IMR-90 (cell line): ENCODE data around the gene SS18L1. TPM values are rescaled to one million over a fixed set of nuclear protein-coding genes. Genes with fewer than 3 reads are reported as not detected.

Experiments used
- ATAC-seq: fragments of 200-7000 bp; cut with Tn5 transposase; 2 replicates; pipeline ENCODE4 v1.9.1; 2020; ENCODE audit warnings: low read depth, mild to moderate bottlenecking, moderate library complexity
- BruUV-seq: library from RNA; stranded (reverse); fragments of 400-500 nt; replicated peaks from 2 replicates; lab custom pipeline; 2021; lab: Mats Ljungman, UMichigan
- CTCF ChIA-PET: fragments of 300-600 bp; formaldehyde crosslinking; extraction: SDS; loops from one replicate; lab custom pipeline; 2021; ENCODE audit warnings: antibody characterized with exemption; lab: Yijun Ruan, JAX
- POLR2A ChIA-PET: fragments of 300-600 bp; sonication (Branson Sonifier 250); formaldehyde crosslinking; loops from one replicate; lab custom pipeline; 2022; ENCODE audit warnings: antibody characterized with exemption; ENCODE audit not compliant: unreplicated experiment; lab: Charles Lee
- DNase-seq: peaks from one replicate; pipeline ENCODE4 v3.0.0; 2013
- H2AFZ ChIP-seq: replicated peaks from 2 replicates; pipeline ENCODE3; 2013; ENCODE audit warnings: low read length, mild to moderate bottlenecking; ENCODE audit not compliant: poor library complexity
- H2AK5ac ChIP-seq: 2 replicates; pipeline ENCODE4 v1.6.1; 2013; ENCODE audit warnings: low read depth, low read length, inconsistent platforms
- H2AK9ac ChIP-seq: replicated peaks from 2 replicates; pipeline ENCODE3; 2013; ENCODE audit warnings: mild to moderate bottlenecking, low read depth, low read length, moderate library complexity; ENCODE audit not compliant: poor library complexity
- H2BK120ac ChIP-seq: 2 replicates; pipeline ENCODE4 v1.6.1; 2013; ENCODE audit warnings: low read depth, low read length, inconsistent platforms
- H2BK15ac ChIP-seq: 3 replicates; pipeline ENCODE4 v1.6.1; 2013; ENCODE audit warnings: low read depth, low read length, inconsistent platforms
- H2BK20ac ChIP-seq: 2 replicates; pipeline ENCODE4 v1.6.1; 2013; ENCODE audit warnings: low read depth, mild to moderate bottlenecking, inconsistent platforms, low read length, moderate library complexity
- H2BK5ac ChIP-seq: 2 replicates; pipeline ENCODE4 v1.6.1; 2013; ENCODE audit warnings: mild to moderate bottlenecking, low read depth, low read length, inconsistent platforms; ENCODE audit not compliant: poor library complexity, severe bottlenecking
- H3K14ac ChIP-seq: replicated peaks from 2 replicates; pipeline ENCODE4 v1.6.1; 2013; ENCODE audit warnings: low read depth, low read length, inconsistent platforms
- H3K18ac ChIP-seq: 2 replicates; pipeline ENCODE4 v1.6.1; 2013; ENCODE audit warnings: low read depth, low read length, control low read depth
- H3K23ac ChIP-seq: 2 replicates; pipeline ENCODE4 v1.6.1; 2013; ENCODE audit warnings: low read depth, low read length, inconsistent platforms
- H3K27ac ChIP-seq: 2 replicates; pipeline ENCODE4 v1.5.1; 2013; ENCODE audit warnings: mild to moderate bottlenecking, control low read depth, low read length; ENCODE audit not compliant: insufficient read depth
- H3K27me3 ChIP-seq: 2 replicates; pipeline ENCODE4 v1.6.1; 2013; ENCODE audit warnings: low read length; ENCODE audit not compliant: control insufficient read depth, insufficient read depth
- H3K36me3 ChIP-seq: 2 replicates; pipeline ENCODE4 v1.6.1; 2013; ENCODE audit warnings: low read length, mixed read lengths; ENCODE audit not compliant: control insufficient read depth, insufficient read depth
- H3K4ac ChIP-seq: 2 replicates; pipeline ENCODE4 v1.6.1; 2013; ENCODE audit warnings: low read depth, low read length, inconsistent platforms
- H3K4me1 ChIP-seq: 2 replicates; pipeline ENCODE4 v1.6.1; 2013; ENCODE audit warnings: low read length, mixed read lengths; ENCODE audit not compliant: control insufficient read depth, insufficient read depth
- H3K4me2 ChIP-seq: 2 replicates; pipeline ENCODE4 v1.6.1; 2013; ENCODE audit warnings: low read depth, mild to moderate bottlenecking, control low read depth, low read length, moderate library complexity
- H3K4me3 ChIP-seq: 2 replicates; pipeline ENCODE4 v1.5.1; 2013; ENCODE audit warnings: low read depth, mild to moderate bottlenecking, control low read depth, low read length, moderate library complexity; ENCODE audit not compliant: insufficient read depth
- H3K56ac ChIP-seq: 2 replicates; pipeline ENCODE4 v1.6.1; 2013; ENCODE audit warnings: low read length, inconsistent platforms; ENCODE audit not compliant: insufficient read depth; ENCODE audit errors: extremely low read depth
- H3K79me1 ChIP-seq, 2 experiments: 2 replicates each; pipeline ENCODE4 v1.6.1; 2013; ENCODE audit warnings: low read length in 2 of 2, inconsistent platforms in 1 of 2, low read depth in 1 of 2
- H3K9ac ChIP-seq: 2 replicates; pipeline ENCODE4 v1.6.1; 2013; ENCODE audit warnings: low read depth, low read length, control low read depth
- H3K9me1 ChIP-seq: 2 replicates; pipeline ENCODE4 v1.6.1; 2013; ENCODE audit warnings: low read length, inconsistent platforms; ENCODE audit not compliant: insufficient read depth
- H3K9me3 ChIP-seq: 2 replicates; pipeline ENCODE4 v1.6.1; 2013; ENCODE audit warnings: low read length; ENCODE audit not compliant: control insufficient read depth, insufficient read depth
- H4K20me1 ChIP-seq: 2 replicates; pipeline ENCODE4 v1.6.1; 2013; ENCODE audit warnings: low read length, inconsistent platforms; ENCODE audit not compliant: insufficient read depth
- H4K5ac ChIP-seq: 2 replicates; pipeline ENCODE4 v1.6.1; 2013; ENCODE audit warnings: mild to moderate bottlenecking, low read depth, low read length, control low read depth
- H4K8ac ChIP-seq, 2 experiments: 2 replicates each; pipeline ENCODE4 v1.6.1; 2013; ENCODE audit warnings: low read depth in 2 of 2, low read length in 2 of 2, control low read depth in 1 of 2, inconsistent platforms in 1 of 2
- H4K91ac ChIP-seq: 2 replicates; pipeline ENCODE4 v1.6.1; 2013; ENCODE audit warnings: low read depth, low read length, inconsistent platforms; ENCODE audit not compliant: insufficient read depth
- CEBPB ChIP-seq: IDR thresholded peaks from 2 replicates; pipeline ENCODE4 v1.6.1; 2012; ENCODE audit warnings: low read depth, low read length, improper control_type of control experiment
- MXI1 ChIP-seq: IDR thresholded peaks from 2 replicates; pipeline ENCODE4 v1.6.1; 2012; ENCODE audit warnings: low read depth, mild to moderate bottlenecking, low read length, moderate library complexity, borderline replicate concordance
- WGBS, 2 experiments: methylation state at CpG; one replicate each; pipeline versions ENCODE4 v1.1.5 to v1.1.7; 2013; ENCODE audit warnings: missing lambda C conversion rate in 2 of 2; ENCODE audit not compliant: insufficient read length in 1 of 2; ENCODE audit errors: extremely low coverage in 2 of 2; 5-methylcytosine and 5-hydroxymethylcytosine counted together
- dilution Hi-C: fragments of 300-500 bp; cut with HindIII; formaldehyde crosslinking; loops from one replicate; pipeline ENCODE4 v1.14.3; 2018; ENCODE audit warnings: low sequenced_read_pairs; ENCODE audit not compliant: unreplicated experiment
- in situ Hi-C: fragments of 300-500 bp; cut with MboI; formaldehyde crosslinking; loops from 3 replicates; pipeline ENCODE4 v1.14.3; 2019; ENCODE audit warnings: low sequenced_read_pairs, inconsistent platforms, mixed read lengths
- intact Hi-C: fragments of 100-400 bp; cut with micrococcal nuclease; formaldehyde crosslinking; loops from 2 replicates; pipeline ENCODE4 v1.10.0; 2022
- polyA plus RNA-seq, 3 experiments: library from polyadenylated mRNA; depleted of rRNA; stranded (reverse); fragments of >200 nt; gene quantifications; 2 replicates each; pipeline ENCODE4 v1.2.3, GENCODE V29; 2012; ENCODE audit warnings: low replicate concordance in 1 of 3
- total RNA-seq: library from RNA; depleted of rRNA; stranded (reverse); fragments of >200 nt; gene quantifications from 2 replicates; pipeline ENCODE4 v1.2.3, GENCODE V29; 2012

The SS18L1 gene
- total and polyA plus RNA-seq, 2 of the 4 experiments (the other 2 are of a cell fraction), result 8.1 to 12.2 TPM

- no peaks in the 10 kb centered on the region for H3K36me3 ChIP-seq
- H2BK15ac ChIP-seq, result no peak overlapping the region
- POLR2A ChIA-PET, result no interaction called here
- no TSS peak for BruUV-seq
- no peak overlapping the region for H3K23ac ChIP-seq
- peaks cover 46% of the 10 kb centered on the region for H3K9me3 ChIP-seq
- no peaks in the 10 kb centered on the region for H3K79me1 ChIP-seq
- no peak overlapping the region for H3K4ac ChIP-seq
- H3K14ac ChIP-seq, result no peak overlapping the region
- no peak overlapping the region for H2AFZ ChIP-seq
- no peak overlapping the region for H3K4me2 ChIP-seq
- H3K4me3 ChIP-seq, result no peak overlapping the region
- H3K18ac ChIP-seq, result no peak overlapping the region
- no peak overlapping the region for H4K91ac ChIP-seq
- DNase-seq, result no peak
- H3K27ac ChIP-seq, result no peak overlapping the region
- 79 to 100% methylated on average over 3 to 4 of the region's 5 CpGs for WGBS, 2 experiments
- CTCF ChIA-PET, result no interaction called here
- H2BK20ac ChIP-seq, result no peak overlapping the region
- no peak for ATAC-seq
- no peak overlapping the region for H2BK120ac ChIP-seq
- peaks cover 2% of the 10 kb centered on the region; the same call in 1 of the 2 replicates for H3K4me1 ChIP-seq
- no peak for TF ChIP-seq CEBPB
- TF ChIP-seq MXI1, result no peak
- no peak overlapping the region for H4K5ac ChIP-seq
- H3K9ac ChIP-seq, result no peak overlapping the region
- no peaks in the 10 kb centered on the region for H3K9me1 ChIP-seq
- no peak overlapping the region for H2AK5ac ChIP-seq
- in situ Hi-C loops, result no loop called here
- no peak overlapping the region for H4K8ac ChIP-seq
- intact Hi-C loops, result no loop called here
- dilution Hi-C loops, result no loop called here
- no peak overlapping the region for H3K56ac ChIP-seq
- no peak overlapping the region for H2AK9ac ChIP-seq
- peaks cover 5% of the 10 kb centered on the region for H3K27me3 ChIP-seq
- no peaks in the 10 kb centered on the region for H4K20me1 ChIP-seq
- no peak overlapping the region for H2BK5ac ChIP-seq
Observed at GRCh38 chr20:62105592-62105991, 38.0 kb upstream of the SS18L1 start.
